HEK293T (cell line): ENCODE measurements around the gene ATXN7.

ENCODE experiments used
- CTCF ChIA-PET: fragments of 350-600 bp; formaldehyde crosslinking; extraction: SDS; loops from one replicate; lab custom pipeline; 2021; ENCODE audit warnings: antibody characterized with exemption, inconsistent platforms; lab: Yijun Ruan, JAX
- POLR2A ChIA-PET: fragments of 350-600 bp; formaldehyde crosslinking; extraction: SDS; loops from one replicate; lab custom pipeline; 2020; ENCODE audit warnings: antibody characterized with exemption, inconsistent platforms; lab: Yijun Ruan, JAX
- DNase-seq: peaks from one replicate; pipeline ENCODE4 v3.0.0; 2012; ENCODE audit warnings: mixed read lengths; ENCODE audit errors: extremely low spot score
- ARNT ChIP-seq: fragments of 450-650 bp; IDR thresholded peaks from 2 replicates; pipeline ENCODE4 v1.6.1; 2017; ENCODE audit warnings: mild to moderate bottlenecking
- BHLHE40 ChIP-seq: fragments of 450-650 bp; IDR thresholded peaks from 2 replicates; pipeline ENCODE4 v1.6.1; 2016; ENCODE audit warnings: mild to moderate bottlenecking, moderate library complexity, borderline replicate concordance
- CTBP1 ChIP-seq: fragments of 450-650 bp; IDR thresholded peaks from 2 replicates; pipeline ENCODE4 v1.6.1; 2016; ENCODE audit warnings: borderline replicate concordance
- ELF4 ChIP-seq: fragments of 450-650 bp; IDR thresholded peaks from 2 replicates; pipeline ENCODE4 v1.6.1; 2017; ENCODE audit warnings: antibody characterized with exemption
- FOXA1 ChIP-seq: fragments of 450-650 bp; IDR thresholded peaks from 2 replicates; pipeline ENCODE4 v1.6.1; 2016; ENCODE audit warnings: mild to moderate bottlenecking
- FOXK2 ChIP-seq: fragments of 450-650 bp; IDR thresholded peaks from 2 replicates; pipeline ENCODE4 v1.6.1; 2016; ENCODE audit warnings: mild to moderate bottlenecking
- FOXM1 ChIP-seq: fragments of 450-650 bp; IDR thresholded peaks from 2 replicates; pipeline ENCODE4 v1.6.1; 2017; ENCODE audit warnings: mild to moderate bottlenecking, borderline replicate concordance
- HDGF ChIP-seq: fragments of 450-650 bp; IDR thresholded peaks from 2 replicates; pipeline ENCODE4 v1.6.1; 2017; ENCODE audit warnings: antibody characterized with exemption, borderline replicate concordance
- L3MBTL2 ChIP-seq: fragments of 450-650 bp; conservative IDR thresholded peaks from 2 replicates; pipeline ENCODE4 v1.6.1; 2016; ENCODE audit warnings: mild to moderate bottlenecking
- LEF1 ChIP-seq: fragments of 450-650 bp; IDR thresholded peaks from 2 replicates; pipeline ENCODE4 v1.6.1; 2017; ENCODE audit warnings: mild to moderate bottlenecking, borderline replicate concordance
- NFRKB ChIP-seq: fragments of 450-650 bp; IDR thresholded peaks from 2 replicates; pipeline ENCODE4 v1.6.1; 2016; ENCODE audit warnings: mild to moderate bottlenecking, moderate library complexity
- SP1 ChIP-seq: fragments of 450-650 bp; IDR thresholded peaks from 2 replicates; pipeline ENCODE4 v1.6.1; 2017
- SUZ12 ChIP-seq: fragments of 450-650 bp; IDR thresholded peaks from 2 replicates; pipeline ENCODE4 v1.6.1; 2016; ENCODE audit warnings: mild to moderate bottlenecking
- TARDBP ChIP-seq: fragments of 450-650 bp; IDR thresholded peaks from 2 replicates; pipeline ENCODE4 v1.6.1; 2016
- ZNF384 ChIP-seq: fragments of 450-650 bp; IDR thresholded peaks from 2 replicates; pipeline ENCODE4 v1.6.1; 2016
- TF ChIP-seq, protein P1 (sequence below): fragments of 450-650 bp; IDR thresholded peaks from 2 replicates; pipeline ENCODE4 v1.6.1; 2016

The ATXN7 gene

GRCh38 chr3:64027658-64028057, 164.0 kb downstream of the ATXN7 start:
- TF ChIP-seq TARDBP (no peak), FOXM1 (no peak), ARNT (no peak), BHLHE40 (no peak), NFRKB (no peak), SP1 (no peak), CTBP1 (no peak)
- TF ChIP-seq, protein P1, sequence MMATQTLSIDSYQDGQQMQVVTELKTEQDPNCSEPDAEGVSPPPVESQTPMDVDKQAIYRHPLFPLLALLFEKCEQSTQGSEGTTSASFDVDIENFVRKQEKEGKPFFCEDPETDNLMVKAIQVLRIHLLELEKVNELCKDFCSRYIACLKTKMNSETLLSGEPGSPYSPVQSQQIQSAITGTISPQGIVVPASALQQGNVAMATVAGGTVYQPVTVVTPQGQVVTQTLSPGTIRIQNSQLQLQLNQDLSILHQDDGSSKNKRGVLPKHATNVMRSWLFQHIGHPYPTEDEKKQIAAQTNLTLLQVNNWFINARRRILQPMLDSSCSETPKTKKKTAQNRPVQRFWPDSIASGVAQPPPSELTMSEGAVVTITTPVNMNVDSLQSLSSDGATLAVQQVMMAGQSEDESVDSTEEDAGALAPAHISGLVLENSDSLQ = no peak
- ChIA-PET POLR2A (no interaction called here), CTCF (no interaction called here)
- DNase-seq = no peak

GRCh38 chr3:64028754-64029153, 165.1 kb downstream of the ATXN7 start:
- no peak for DNase-seq
- CTCF ChIA-PET = no interaction called here
- POLR2A ChIA-PET = no interaction called here
- TF ChIP-seq LEF1 (no peak), L3MBTL2 (no peak)

GRCh38 chr3:64029287-64029686, 165.6 kb downstream of the ATXN7 start:
- DNase-seq = no peak
- TF ChIP-seq SP1 = no peak
- no peak for TF ChIP-seq ELF4
- no peak for TF ChIP-seq FOXM1
- TF ChIP-seq CTBP1 = no peak
- no peak for TF ChIP-seq FOXA1
- TF ChIP-seq HDGF = no peak
- TF ChIP-seq L3MBTL2 = no peak
- CTCF ChIA-PET = interaction anchor here (1.4 kb wide), 1 partner anchor 137 kb away, joined by 3 read pairs; no protein-coding TSS in a partner anchor
- POLR2A ChIA-PET = no interaction called here

GRCh38 chr3:64030741-64031140, 167.1 kb downstream of the ATXN7 start:
- POLR2A ChIA-PET = no interaction called here
- peak; percentile 83 for DNase-seq
- CTCF ChIA-PET = interaction anchor here (0.6 to 1.4 kb wide), 6 partner anchors 134 to 350 kb away, joined by 3 to 6 read pairs (median 4); no protein-coding TSS in a partner anchor
- no peak for TF ChIP-seq NFRKB
- TF ChIP-seq FOXK2 = no peak
- TF ChIP-seq L3MBTL2 = peak; percentile 58
- TF ChIP-seq, protein P1 = no peak
- no peak for TF ChIP-seq BHLHE40

DNA sequence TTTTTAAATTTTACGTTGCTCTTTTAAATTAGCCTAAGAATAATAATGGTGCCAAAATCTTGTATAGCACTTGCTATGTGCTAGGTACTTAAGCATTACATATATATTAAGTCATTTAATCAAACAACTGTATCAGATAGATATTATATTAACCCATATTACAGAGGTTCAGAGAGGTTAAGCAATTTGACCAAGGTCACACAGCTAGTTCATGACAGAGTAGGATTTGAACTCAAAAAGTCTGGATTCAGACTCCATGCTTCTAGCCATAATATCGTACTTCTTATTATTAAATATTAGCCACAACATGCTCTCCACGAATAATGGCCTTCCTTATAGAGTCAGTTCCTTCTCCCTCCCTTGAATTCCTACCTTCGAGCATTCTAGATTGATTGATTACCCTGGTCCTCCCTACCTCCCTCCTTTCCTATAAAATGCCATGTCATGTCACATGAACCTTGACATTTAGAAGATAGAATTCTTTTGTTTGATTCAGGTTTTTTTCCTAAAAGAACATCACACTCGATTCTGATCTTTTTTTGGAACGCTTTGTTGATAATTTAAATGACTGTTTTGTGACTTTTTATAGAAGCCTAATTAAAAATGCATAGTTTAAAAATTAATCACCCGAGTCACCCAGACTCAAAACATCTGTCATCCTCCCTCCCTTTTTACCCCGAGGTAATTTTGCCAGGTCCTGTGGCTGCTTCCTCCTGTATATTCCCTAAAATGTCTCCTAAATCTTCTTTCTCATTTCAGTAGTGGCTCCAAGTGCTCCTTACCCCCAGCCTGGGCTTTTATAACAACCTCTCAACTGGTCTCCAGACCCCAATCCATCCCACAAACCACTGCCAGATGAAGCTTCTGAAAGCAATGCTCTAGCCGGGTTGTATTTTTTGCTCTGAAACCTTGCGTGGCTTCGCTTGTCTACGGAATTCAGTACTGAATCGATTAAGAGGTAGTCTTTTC, 168.2 kb downstream of the ATXN7 start:
- CTCF ChIA-PET = interaction anchor here (1.0 kb wide), 1 partner anchor 133 kb away, joined by 4 read pairs; no protein-coding TSS in a partner anchor
- TF ChIP-seq CTBP1 = no peak
- no peak for TF ChIP-seq TARDBP
- no peak for TF ChIP-seq SP1
- TF ChIP-seq NFRKB = no peak
- no peak for TF ChIP-seq FOXM1
- TF ChIP-seq L3MBTL2 = no peak
- TF ChIP-seq FOXK2 = no peak
- TF ChIP-seq LEF1 = no peak
- no peak for TF ChIP-seq ZNF384
- no peak for TF ChIP-seq HDGF
- TF ChIP-seq FOXA1 = no peak
- TF ChIP-seq ELF4 = no peak
- TF ChIP-seq SUZ12 = no peak
- no peak for TF ChIP-seq BHLHE40
- TF ChIP-seq, protein P1 = no peak
- no peak for TF ChIP-seq ARNT
- POLR2A ChIA-PET = no interaction called here
- no peak for DNase-seq

DNA sequence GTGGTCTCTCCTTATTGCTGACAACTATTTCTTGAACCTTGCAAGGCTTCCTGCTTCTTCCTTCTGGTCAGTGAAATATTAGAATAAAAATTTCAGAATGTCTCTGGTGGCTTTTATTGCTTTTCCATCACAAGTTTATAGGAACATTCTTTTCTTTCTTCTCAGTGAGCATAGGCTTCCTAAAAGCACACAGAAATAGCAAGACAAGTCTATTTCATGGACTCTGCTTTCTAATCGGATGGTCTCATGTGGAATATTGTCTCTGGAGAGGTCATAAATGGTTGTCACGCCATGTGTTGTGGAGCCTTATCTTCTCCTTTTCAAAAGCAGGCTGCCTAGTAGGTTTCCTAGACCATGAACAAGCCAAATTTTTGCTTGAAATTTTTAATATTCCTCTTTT, 169.4 kb downstream of the ATXN7 start:
- ChIA-PET POLR2A (interaction anchor here (1.1 kb wide), 1 partner anchor 191 kb away, joined by 3 read pairs; no protein-coding TSS in a partner anchor), CTCF (no interaction called here)
- no peak for DNase-seq
- no peak for TF ChIP-seq LEF1

DNA sequence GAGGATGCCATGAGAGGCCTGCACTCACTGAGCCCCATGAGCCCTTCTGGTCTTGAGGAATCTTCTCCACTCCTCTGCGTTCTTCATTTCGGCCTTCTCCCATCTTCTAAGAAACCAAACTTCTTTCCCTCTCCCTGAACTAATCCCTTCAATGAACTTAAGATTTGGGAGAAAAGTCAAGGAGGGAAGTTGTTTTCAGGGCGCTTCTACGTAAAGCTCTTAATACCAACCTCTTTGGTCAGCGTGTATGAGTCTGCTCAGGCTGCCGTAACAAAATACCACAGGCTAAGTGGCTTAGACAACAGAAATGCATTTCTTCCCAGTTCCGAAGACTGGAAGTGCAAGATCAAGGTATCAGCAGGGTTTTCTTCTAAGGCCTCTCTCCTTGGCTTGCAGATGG, 173.4 kb downstream of the ATXN7 start:
- POLR2A ChIA-PET = no interaction called here
- CTCF ChIA-PET = no interaction called here
- DNase-seq = no peak
- TF ChIP-seq FOXK2 (no peak), ELF4 (no peak), NFRKB (no peak), ARNT (no peak), L3MBTL2 (no peak), SP1 (no peak), HDGF (no peak), SUZ12 (no peak), FOXM1 (no peak), ZNF384 (no peak), TARDBP (no peak)
- TF ChIP-seq, protein P1 = no peak
